HepG2 (cell line): ENCODE results near the gene MLC1. TPM values are rescaled to one million over a fixed set of nuclear protein-coding genes. Genes with fewer than 3 reads are reported as not detected.

Experiments
- ATAC-seq: fragments of 200-7000 bp; cut with Tn5 transposase; 3 replicates; pipeline ENCODE4 v1.9.1; 2020; ENCODE audit warnings: mild to moderate bottlenecking, moderate library complexity
- BruUV-seq: library from RNA; stranded (reverse); fragments of 400-500 nt; replicated peaks from 2 replicates; lab custom pipeline; 2021; lab: Mats Ljungman, UMichigan
- CTCF ChIA-PET: fragments of 300-600 bp; formaldehyde crosslinking; extraction: SDS; loops from one replicate; lab custom pipeline; 2021; ENCODE audit warnings: low total read pairs, inconsistent platforms, low intra/inter-chr PET ratio; lab: Yijun Ruan, JAX
- POLR2A ChIA-PET: fragments of 350-600 bp; sonication (Branson Sonifier 250); formaldehyde crosslinking; loops from one replicate; lab custom pipeline; 2020; ENCODE audit warnings: antibody characterized with exemption, inconsistent platforms; lab: Yijun Ruan, JAX
- DNase-seq: peaks from one replicate; pipeline ENCODE4 v3.0.0-alpha.2; 2015; ENCODE audit warnings: low spot score
- FAIRE-seq: peaks from 3 replicates; lab custom pipeline; 2011; peaks lifted over from hg19 to GRCh38; lab: Jason Lieb, UNC
- H2AFZ ChIP-seq: one replicate; pipeline ENCODE4 v1.6.1; 2011; ENCODE audit warnings: low read length, inconsistent platforms
- H3K27ac ChIP-seq: fragments of 300-600 bp; 3 replicates; pipeline ENCODE4 v1.8.0; 2011; ENCODE audit warnings: mixed run types, mild to moderate bottlenecking, mixed read lengths, low read length, inconsistent platforms; ENCODE audit not compliant: insufficient read depth; ENCODE audit errors: extremely low read length
- H3K27me3 ChIP-seq, 2 experiments: fragments of 200-600 bp in 1 of 2; 2 replicates in 1 of 2; 3 replicates in 1 of 2; pipeline versions ENCODE4 v1.6.0 to v1.8.0; 2011; ENCODE audit warnings: low read length in 2 of 2, mild to moderate bottlenecking in 2 of 2, moderate library complexity in 2 of 2, inconsistent platforms in 1 of 2; ENCODE audit not compliant: insufficient read depth in 2 of 2, control insufficient read depth in 1 of 2
- H3K36me3 ChIP-seq, 2 experiments: fragments of 200-600 bp in 1 of 2; replicated peaks in 1 of 2; 2 replicates in 1 of 2; 3 replicates in 1 of 2; pipeline versions ENCODE4 v1.5.1 to v1.8.0; 2011; ENCODE audit warnings: low read length in 2 of 2, inconsistent platforms in 1 of 2; ENCODE audit not compliant: insufficient read depth in 2 of 2, control insufficient read depth in 1 of 2
- H3K4me1 ChIP-seq: 2 replicates; pipeline ENCODE4 v1.5.1; 2012; ENCODE audit warnings: low read length, inconsistent platforms; ENCODE audit not compliant: insufficient read depth
- H3K4me2 ChIP-seq: 2 replicates; pipeline ENCODE4 v1.6.0; 2011; ENCODE audit warnings: low read depth, low read length, inconsistent platforms
- H3K4me3 ChIP-seq, 3 experiments: fragments of 200-600 bp in 1 of 3; sonication (generic), shearing (Covaris generic) in 1 of 3; replicated peaks in 1 of 3; 2 replicates each; pipeline ENCODE4 v1.5.1; 2011 to 2016; ENCODE audit warnings: low read length in 3 of 3, inconsistent platforms in 2 of 3, low read depth in 2 of 3, mild to moderate bottlenecking in 2 of 3, control low read depth in 1 of 3, mixed read lengths in 1 of 3; ENCODE audit not compliant: insufficient read depth in 1 of 3
- H3K79me2 ChIP-seq: one replicate; pipeline ENCODE4 v1.6.1; 2011; ENCODE audit warnings: low read length, inconsistent platforms; ENCODE audit not compliant: insufficient read depth
- H3K9ac ChIP-seq: 2 replicates; pipeline ENCODE4 v1.6.0; 2011; ENCODE audit warnings: mild to moderate bottlenecking, low read depth, low read length, inconsistent platforms; ENCODE audit not compliant: insufficient read depth
- H3K9me3 ChIP-seq: 2 replicates; pipeline ENCODE4 v1.5.1; 2012; ENCODE audit warnings: mild to moderate bottlenecking, low read length
- H4K20me1 ChIP-seq: 2 replicates; pipeline ENCODE4 v1.6.0; 2011; ENCODE audit warnings: inconsistent platforms, mild to moderate bottlenecking, low read length, moderate library complexity; ENCODE audit not compliant: insufficient read depth
- BHLHE40 ChIP-seq: IDR thresholded peaks from 2 replicates; pipeline ENCODE4 v1.6.1; 2011; ENCODE audit warnings: low read length, improper control_type of control experiment
- JUND ChIP-seq: sonication (generic); formaldehyde crosslinking; IDR thresholded peaks from 2 replicates; pipeline ENCODE4 v1.8.0; 2022; ENCODE audit warnings: mild to moderate bottlenecking, missing genetic modification reagents
- NR2F6 ChIP-seq, 2 experiments: IDR thresholded peaks; 2 replicates each; pipeline ENCODE4 v1.6.1; 2016; ENCODE audit warnings: antibody characterized with exemption in 1 of 2, mild to moderate bottlenecking in 1 of 2
- PPARG ChIP-seq: conservative IDR thresholded peaks from 2 replicates; pipeline ENCODE4 v1.6.1; 2016; ENCODE audit warnings: missing biosample characterization, missing genetic modification reagents
- ZFAT ChIP-seq: sonication (generic); formaldehyde crosslinking; conservative IDR thresholded peaks from 2 replicates; pipeline ENCODE4 v1.8.1; 2023; ENCODE audit warnings: missing genetic modification reagents, inconsistent platforms
- ZNF343 ChIP-seq: sonication (generic); formaldehyde crosslinking; IDR thresholded peaks from 2 replicates; pipeline ENCODE4 v1.4.0; 2020; ENCODE audit warnings: mild to moderate bottlenecking, missing genetic modification reagents
- ZNF891 ChIP-seq: sonication (generic); formaldehyde crosslinking; IDR thresholded peaks from 2 replicates; pipeline ENCODE4 v1.5.0; 2020; ENCODE audit warnings: mild to moderate bottlenecking, missing genetic modification reagents
- WGBS: methylation state at CpG from one replicate; pipeline ENCODE4 v1.1.6; 2017; ENCODE audit warnings: low lambda C conversion rate; 5-methylcytosine and 5-hydroxymethylcytosine counted together
- in situ Hi-C: cut with HindIII; loops from 2 replicates; pipeline ENCODE4 v1.10.0; 2017; ENCODE audit warnings: low pct_unique_long_range_greater_than_20kb; ENCODE audit not compliant: extremely low pct_ligation_motif_present
- intact Hi-C: fragments of 100-400 bp; cut with micrococcal nuclease; formaldehyde crosslinking; loops from one replicate; pipeline ENCODE4 v1.10.0; 2022; ENCODE audit not compliant: unreplicated experiment
- polyA plus RNA-seq, 8 experiments: library from polyadenylated mRNA; depleted of rRNA in 3 of 8; stranded (reverse) in 7 of 8; unstranded in 1 of 8; fragments of >200 nt; fragmentation: Illumina TruSeq in 4 of 8; extraction: Trizol in 4 of 8; gene quantifications; 2 replicates each; pipeline versions ENCODE4 v1.2.1 to v1.2.3, GENCODE V29; 2011 to 2016; ENCODE audit warnings: low read depth in 4 of 8, missing spikeins in 1 of 8, mixed read lengths in 1 of 8; ENCODE audit not compliant: insufficient read depth in 1 of 8
- total RNA-seq, 5 experiments: library from RNA; depleted of rRNA; stranded (reverse); fragments of >200 nt; fragmentation: Illumina TruSeq; extraction: Trizol; gene quantifications; 2 replicates each; pipeline ENCODE4 v1.2.3, GENCODE V29; 2016; ENCODE audit warnings: low read depth in 1 of 5
- TF ChIP-seq, protein P1 (sequence below): sonication (generic); formaldehyde crosslinking; conservative IDR thresholded peaks from 2 replicates; pipeline ENCODE4 v1.4.0; 2020; ENCODE audit warnings: mild to moderate bottlenecking, missing genetic modification reagents, moderate library complexity
- TF ChIP-seq, protein P2 (sequence below): IDR thresholded peaks from 2 replicates; pipeline ENCODE4 v1.6.1; 2016; ENCODE audit warnings: missing biosample characterization, missing genetic modification reagents, low read depth
- TF ChIP-seq, protein P3 (sequence below): sonication (generic); formaldehyde crosslinking; IDR thresholded peaks from 2 replicates; pipeline ENCODE4 v1.5.1; 2020; ENCODE audit warnings: mild to moderate bottlenecking, missing genetic modification reagents, moderate library complexity

MLC1 gene
- total and polyA plus RNA-seq, 2 of the 13 experiments (the other 11 are each of a cell fraction or from before 2014, with no cell fraction given) = not detected

DNA sequence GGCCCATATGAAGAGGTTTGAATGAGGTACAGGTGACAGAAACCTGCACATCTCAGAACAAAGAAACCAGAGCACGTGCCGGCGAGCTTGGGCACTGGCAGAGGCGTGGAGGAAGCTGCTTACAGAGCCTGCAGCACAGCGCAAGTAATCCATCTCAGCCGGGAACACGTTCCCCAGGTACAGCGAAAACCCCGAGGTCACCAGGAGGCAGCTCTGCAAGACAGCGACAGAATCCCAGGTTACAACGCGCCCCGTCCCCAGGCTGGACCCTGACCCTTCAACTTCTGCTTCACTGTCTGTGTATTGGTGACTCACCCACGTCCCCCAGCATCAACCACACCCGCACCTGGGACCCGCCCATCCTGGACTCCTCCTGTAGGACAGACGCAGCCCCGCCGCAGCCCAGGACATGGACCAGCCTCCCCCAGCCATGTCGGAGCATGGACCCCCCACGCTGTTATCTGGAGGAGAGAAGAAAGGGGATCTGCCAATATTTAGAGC, 2.2 kb downstream of the MLC1 start:
- H4K20me1 ChIP-seq = no peaks in the 10 kb centered on the region
- H3K27ac ChIP-seq = no peak overlapping the region
- peak overlapping the region in 1 of 3 experiments; percentile 40; a peak in 2 of 6 replicates for H3K4me3 ChIP-seq
- intact Hi-C loops (no loop called here), in situ Hi-C loops (no loop called here)
- H3K4me1 ChIP-seq = peaks cover 17% of the 10 kb centered on the region
- peak; percentile 82 for ATAC-seq
- WGBS = 2% methylated on average over 8 of the region's 21 CpGs
- no peak overlapping the region for H2AFZ ChIP-seq
- BruUV-seq = no TSS peak
- ChIA-PET CTCF (no interaction called here), POLR2A (no interaction called here)
- H3K36me3 ChIP-seq = no peaks in the 10 kb centered on the region
- H3K27me3 ChIP-seq = peaks cover 3 to 53% of the 10 kb centered on the region in 2 experiments; a peak in 4 of 5 replicates
- H3K9me3 ChIP-seq = no peaks in the 10 kb centered on the region
- peak; percentile 44 for DNase-seq
- no peak for FAIRE-seq
- H3K4me2 ChIP-seq = peak overlapping the region; percentile 61
- no peaks in the 10 kb centered on the region for H3K79me2 ChIP-seq
- no peak overlapping the region for H3K9ac ChIP-seq
- TF ChIP-seq, protein P1, sequence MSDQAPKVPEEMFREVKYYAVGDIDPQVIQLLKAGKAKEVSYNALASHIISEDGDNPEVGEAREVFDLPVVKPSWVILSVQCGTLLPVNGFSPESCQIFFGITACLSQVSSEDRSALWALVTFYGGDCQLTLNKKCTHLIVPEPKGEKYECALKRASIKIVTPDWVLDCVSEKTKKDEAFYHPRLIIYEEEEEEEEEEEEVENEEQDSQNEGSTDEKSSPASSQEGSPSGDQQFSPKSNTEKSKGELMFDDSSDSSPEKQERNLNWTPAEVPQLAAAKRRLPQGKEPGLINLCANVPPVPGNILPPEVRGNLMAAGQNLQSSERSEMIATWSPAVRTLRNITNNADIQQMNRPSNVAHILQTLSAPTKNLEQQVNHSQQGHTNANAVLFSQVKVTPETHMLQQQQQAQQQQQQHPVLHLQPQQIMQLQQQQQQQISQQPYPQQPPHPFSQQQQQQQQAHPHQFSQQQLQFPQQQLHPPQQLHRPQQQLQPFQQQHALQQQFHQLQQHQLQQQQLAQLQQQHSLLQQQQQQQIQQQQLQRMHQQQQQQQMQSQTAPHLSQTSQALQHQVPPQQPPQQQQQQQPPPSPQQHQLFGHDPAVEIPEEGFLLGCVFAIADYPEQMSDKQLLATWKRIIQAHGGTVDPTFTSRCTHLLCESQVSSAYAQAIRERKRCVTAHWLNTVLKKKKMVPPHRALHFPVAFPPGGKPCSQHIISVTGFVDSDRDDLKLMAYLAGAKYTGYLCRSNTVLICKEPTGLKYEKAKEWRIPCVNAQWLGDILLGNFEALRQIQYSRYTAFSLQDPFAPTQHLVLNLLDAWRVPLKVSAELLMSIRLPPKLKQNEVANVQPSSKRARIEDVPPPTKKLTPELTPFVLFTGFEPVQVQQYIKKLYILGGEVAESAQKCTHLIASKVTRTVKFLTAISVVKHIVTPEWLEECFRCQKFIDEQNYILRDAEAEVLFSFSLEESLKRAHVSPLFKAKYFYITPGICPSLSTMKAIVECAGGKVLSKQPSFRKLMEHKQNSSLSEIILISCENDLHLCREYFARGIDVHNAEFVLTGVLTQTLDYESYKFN (CRISPR knock-in tag) = peak; percentile 37; the same call in 1 of the 2 replicates
- TF ChIP-seq NR2F6 (IDR thresholded peaks at IDR 0.05) (no peak), NR2F6 (CRISPR knock-in tag; IDR thresholded peaks at IDR 0.05) (no peak), ZNF343 (CRISPR knock-in tag) (0 out of 2 replicates have a peak, but pooled peaks have one; percentile 40), PPARG (CRISPR knock-in tag) (no peak), BHLHE40 (peak; percentile 45; the same call in 1 of the 2 replicates), ZFAT (CRISPR knock-in tag) (no peak), ZNF891 (no peak), JUND (0 out of 2 replicates have a peak, but pooled peaks have one; percentile 48)
- TF ChIP-seq, protein P2, sequence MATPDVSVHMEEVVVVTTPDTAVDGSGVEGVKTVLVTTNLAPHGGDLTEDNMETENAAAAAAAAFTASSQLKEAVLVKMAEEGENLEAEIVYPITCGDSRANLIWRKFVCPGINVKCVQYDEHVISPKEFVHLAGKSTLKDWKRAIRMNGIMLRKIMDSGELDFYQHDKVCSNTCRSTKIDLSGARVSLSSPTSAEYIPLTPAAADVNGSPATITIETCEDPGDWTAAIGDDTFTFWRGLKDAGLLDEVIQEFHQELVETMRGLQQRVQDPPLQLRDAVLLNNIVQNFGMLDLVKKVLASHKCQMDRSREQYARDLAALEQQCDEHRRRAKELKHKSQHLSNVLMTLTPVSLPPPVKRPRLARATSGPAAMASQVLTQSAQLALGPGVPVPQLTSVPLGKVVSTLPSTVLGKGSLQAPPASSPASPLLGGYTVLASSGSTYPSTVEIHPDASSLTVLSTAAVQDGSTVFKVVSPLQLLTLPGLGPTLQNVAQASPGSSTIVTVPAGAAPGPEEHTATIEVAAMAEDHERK (CRISPR knock-in tag) = no peak
- TF ChIP-seq, protein P3, sequence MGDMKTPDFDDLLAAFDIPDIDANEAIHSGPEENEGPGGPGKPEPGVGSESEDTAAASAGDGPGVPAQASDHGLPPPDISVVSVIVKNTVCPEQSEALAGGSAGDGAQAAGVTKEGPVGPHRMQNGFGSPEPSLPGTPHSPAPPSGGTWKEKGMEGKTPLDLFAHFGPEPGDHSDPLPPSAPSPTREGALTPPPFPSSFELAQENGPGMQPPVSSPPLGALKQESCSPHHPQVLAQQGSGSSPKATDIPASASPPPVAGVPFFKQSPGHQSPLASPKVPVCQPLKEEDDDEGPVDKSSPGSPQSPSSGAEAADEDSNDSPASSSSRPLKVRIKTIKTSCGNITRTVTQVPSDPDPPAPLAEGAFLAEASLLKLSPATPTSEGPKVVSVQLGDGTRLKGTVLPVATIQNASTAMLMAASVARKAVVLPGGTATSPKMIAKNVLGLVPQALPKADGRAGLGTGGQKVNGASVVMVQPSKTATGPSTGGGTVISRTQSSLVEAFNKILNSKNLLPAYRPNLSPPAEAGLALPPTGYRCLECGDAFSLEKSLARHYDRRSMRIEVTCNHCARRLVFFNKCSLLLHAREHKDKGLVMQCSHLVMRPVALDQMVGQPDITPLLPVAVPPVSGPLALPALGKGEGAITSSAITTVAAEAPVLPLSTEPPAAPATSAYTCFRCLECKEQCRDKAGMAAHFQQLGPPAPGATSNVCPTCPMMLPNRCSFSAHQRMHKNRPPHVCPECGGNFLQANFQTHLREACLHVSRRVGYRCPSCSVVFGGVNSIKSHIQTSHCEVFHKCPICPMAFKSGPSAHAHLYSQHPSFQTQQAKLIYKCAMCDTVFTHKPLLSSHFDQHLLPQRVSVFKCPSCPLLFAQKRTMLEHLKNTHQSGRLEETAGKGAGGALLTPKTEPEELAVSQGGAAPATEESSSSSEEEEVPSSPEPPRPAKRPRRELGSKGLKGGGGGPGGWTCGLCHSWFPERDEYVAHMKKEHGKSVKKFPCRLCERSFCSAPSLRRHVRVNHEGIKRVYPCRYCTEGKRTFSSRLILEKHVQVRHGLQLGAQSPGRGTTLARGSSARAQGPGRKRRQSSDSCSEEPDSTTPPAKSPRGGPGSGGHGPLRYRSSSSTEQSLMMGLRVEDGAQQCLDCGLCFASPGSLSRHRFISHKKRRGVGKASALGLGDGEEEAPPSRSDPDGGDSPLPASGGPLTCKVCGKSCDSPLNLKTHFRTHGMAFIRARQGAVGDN (CRISPR knock-in tag) = peak; percentile 53
